ENCODE data around the gene GGTA1. TPM values are rescaled to one million over a fixed set of nuclear protein-coding genes. Genes with fewer than 3 reads are reported as not detected.

Gene GGTA1
- polyA plus RNA-seq, 1 of the 3 experiments (the other 2 are of a cell fraction): 0.03 TPM

DNA sequence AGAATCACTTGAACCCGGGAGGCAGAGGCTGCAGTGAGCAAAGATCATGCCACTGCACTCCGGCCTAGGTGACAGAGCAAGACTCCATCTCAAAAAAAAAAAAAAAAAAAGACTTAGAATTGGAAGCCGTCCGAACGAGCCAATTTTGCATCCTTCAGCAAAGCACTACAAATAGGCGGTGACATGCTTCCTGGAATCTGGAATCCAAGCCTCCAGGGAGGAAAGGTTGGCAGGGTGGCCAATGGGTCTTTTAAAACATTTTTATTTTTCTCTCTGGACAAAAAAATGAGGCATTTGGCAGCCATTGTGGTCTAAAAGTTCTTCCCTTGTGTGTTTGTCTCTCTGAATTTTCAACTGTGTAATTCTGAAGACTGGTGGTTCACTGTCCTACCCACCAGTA, 26.4 kb downstream of the GGTA1 start:
- no peak overlapping the region for H3K9ac ChIP-seq
- no peak overlapping the region for H3K27ac ChIP-seq (ENCODE audit: low read depth in 2 of 2, low read length in 1 of 2)
- 58% methylated on average over 6 of the region's 6 CpGs for WGBS (ENCODE audit: low lambda C conversion rate)
- H3K36me3 ChIP-seq (replicated peaks in 1 of 2; ENCODE audit: control insufficient read depth in 1 of 2, insufficient read depth in 2 of 2, low read length in 1 of 2): no peaks in the 10 kb centered on the region
- no peak overlapping the region for H2AFZ ChIP-seq (ENCODE audit: low read depth)
- CTCF ChIA-PET: interaction anchor here (0.8 kb wide), 1 partner anchor 10 kb away, joined by 3 read pairs; no protein-coding TSS in a partner anchor
- no peaks in the 10 kb centered on the region for H3K9me2 ChIP-seq
- peaks cover 0 to 5% of the 10 kb centered on the region in 2 experiments; a peak in 1 of 4 replicates for H3K4me1 ChIP-seq (ENCODE audit: control insufficient read depth in 1 of 2, insufficient read depth in 2 of 2, low read depth in 1 of 2, low read length in 1 of 2)
- DNase-seq: no peak
- POLR2A ChIA-PET: no interaction called here
- no peaks in the 10 kb centered on the region for H3F3A ChIP-seq (replicated peaks; ENCODE audit: insufficient read depth)
- no peak overlapping the region for H3K4me3 ChIP-seq (ENCODE audit: low read depth in 2 of 2, low read length in 1 of 2)
- peaks cover 22% of the 10 kb centered on the region for H3K27me3 ChIP-seq (ENCODE audit: insufficient read depth)
- H3K9me3 ChIP-seq: no peaks in the 10 kb centered on the region
- no peak overlapping the region for H3K4me2 ChIP-seq
- H4K20me1 ChIP-seq (ENCODE audit: insufficient read depth): no peaks in the 10 kb centered on the region
- TF ChIP-seq EP300 (IDR thresholded peaks at IDR 0.05; ENCODE audit: borderline replicate concordance in 1 of 2, low read depth in 1 of 2, low read length in 1 of 2): no peak
- TF ChIP-seq GATA2 (CRISPR knock-in tag; IDR thresholded peaks at IDR 0.05): no peak
- TF ChIP-seq TAF1 (IDR thresholded peaks at IDR 0.05; ENCODE audit: borderline replicate concordance, low read depth, low read length): no peak
- TF ChIP-seq, protein P1, sequence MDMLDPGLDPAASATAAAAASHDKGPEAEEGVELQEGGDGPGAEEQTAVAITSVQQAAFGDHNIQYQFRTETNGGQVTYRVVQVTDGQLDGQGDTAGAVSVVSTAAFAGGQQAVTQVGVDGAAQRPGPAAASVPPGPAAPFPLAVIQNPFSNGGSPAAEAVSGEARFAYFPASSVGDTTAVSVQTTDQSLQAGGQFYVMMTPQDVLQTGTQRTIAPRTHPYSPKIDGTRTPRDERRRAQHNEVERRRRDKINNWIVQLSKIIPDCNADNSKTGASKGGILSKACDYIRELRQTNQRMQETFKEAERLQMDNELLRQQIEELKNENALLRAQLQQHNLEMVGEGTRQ (IDR thresholded peaks at IDR 0.05; ENCODE audit: borderline replicate concordance, low read depth, low read length): no peak
- TF ChIP-seq, protein P2, sequence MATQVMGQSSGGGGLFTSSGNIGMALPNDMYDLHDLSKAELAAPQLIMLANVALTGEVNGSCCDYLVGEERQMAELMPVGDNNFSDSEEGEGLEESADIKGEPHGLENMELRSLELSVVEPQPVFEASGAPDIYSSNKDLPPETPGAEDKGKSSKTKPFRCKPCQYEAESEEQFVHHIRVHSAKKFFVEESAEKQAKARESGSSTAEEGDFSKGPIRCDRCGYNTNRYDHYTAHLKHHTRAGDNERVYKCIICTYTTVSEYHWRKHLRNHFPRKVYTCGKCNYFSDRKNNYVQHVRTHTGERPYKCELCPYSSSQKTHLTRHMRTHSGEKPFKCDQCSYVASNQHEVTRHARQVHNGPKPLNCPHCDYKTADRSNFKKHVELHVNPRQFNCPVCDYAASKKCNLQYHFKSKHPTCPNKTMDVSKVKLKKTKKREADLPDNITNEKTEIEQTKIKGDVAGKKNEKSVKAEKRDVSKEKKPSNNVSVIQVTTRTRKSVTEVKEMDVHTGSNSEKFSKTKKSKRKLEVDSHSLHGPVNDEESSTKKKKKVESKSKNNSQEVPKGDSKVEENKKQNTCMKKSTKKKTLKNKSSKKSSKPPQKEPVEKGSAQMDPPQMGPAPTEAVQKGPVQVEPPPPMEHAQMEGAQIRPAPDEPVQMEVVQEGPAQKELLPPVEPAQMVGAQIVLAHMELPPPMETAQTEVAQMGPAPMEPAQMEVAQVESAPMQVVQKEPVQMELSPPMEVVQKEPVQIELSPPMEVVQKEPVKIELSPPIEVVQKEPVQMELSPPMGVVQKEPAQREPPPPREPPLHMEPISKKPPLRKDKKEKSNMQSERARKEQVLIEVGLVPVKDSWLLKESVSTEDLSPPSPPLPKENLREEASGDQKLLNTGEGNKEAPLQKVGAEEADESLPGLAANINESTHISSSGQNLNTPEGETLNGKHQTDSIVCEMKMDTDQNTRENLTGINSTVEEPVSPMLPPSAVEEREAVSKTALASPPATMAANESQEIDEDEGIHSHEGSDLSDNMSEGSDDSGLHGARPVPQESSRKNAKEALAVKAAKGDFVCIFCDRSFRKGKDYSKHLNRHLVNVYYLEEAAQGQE (IDR thresholded peaks at IDR 0.05; ENCODE audit: low read depth, low read length): no peak
- no peak for TF ChIP-seq SMC3 (IDR thresholded peaks at IDR 0.05; ENCODE audit: low read depth, low read length)
- no peak for TF ChIP-seq SIN3A (IDR thresholded peaks at IDR 0.05; ENCODE audit: borderline replicate concordance, low read depth, low read length)
- H3K79me2 ChIP-seq (ENCODE audit: insufficient read depth): no peaks in the 10 kb centered on the region

GRCh38 chr9:121472446-121472845, 27.2 kb downstream of the GGTA1 start:
- no peaks in the 10 kb centered on the region for H3K9me3 ChIP-seq
- H3K9ac ChIP-seq: no peak overlapping the region
- POLR2A ChIA-PET: no interaction called here
- 50% methylated on average over 4 of the region's 5 CpGs for WGBS (ENCODE audit: low lambda C conversion rate)
- H3K27me3 ChIP-seq (ENCODE audit: insufficient read depth): peaks cover 22% of the 10 kb centered on the region
- H3K9me2 ChIP-seq: no peaks in the 10 kb centered on the region
- no peaks in the 10 kb centered on the region for H4K20me1 ChIP-seq (ENCODE audit: insufficient read depth)
- no peaks in the 10 kb centered on the region for H3K36me3 ChIP-seq (replicated peaks in 1 of 2; ENCODE audit: control insufficient read depth in 1 of 2, insufficient read depth in 2 of 2, low read length in 1 of 2)
- H3K4me2 ChIP-seq: no peak overlapping the region
- H3F3A ChIP-seq (replicated peaks; ENCODE audit: insufficient read depth): no peaks in the 10 kb centered on the region
- H3K79me2 ChIP-seq (ENCODE audit: insufficient read depth): no peaks in the 10 kb centered on the region
- no peak overlapping the region for H3K4me3 ChIP-seq (ENCODE audit: low read depth in 2 of 2, low read length in 1 of 2)
- H3K27ac ChIP-seq (ENCODE audit: low read depth in 2 of 2, low read length in 1 of 2): no peak overlapping the region
- H2AFZ ChIP-seq (ENCODE audit: low read depth): no peak overlapping the region
- peaks cover 0 to 5% of the 10 kb centered on the region in 2 experiments; a peak in 1 of 4 replicates for H3K4me1 ChIP-seq (ENCODE audit: control insufficient read depth in 1 of 2, insufficient read depth in 2 of 2, low read depth in 1 of 2, low read length in 1 of 2)
- CTCF ChIA-PET: no interaction called here
- DNase-seq: no peak
- TF ChIP-seq MXI1 (IDR thresholded peaks at IDR 0.05; ENCODE audit: low read depth, low read length): no peak
- TF ChIP-seq FOSL2 (IDR thresholded peaks at IDR 0.05; ENCODE audit: borderline replicate concordance, low read depth): no peak
- TF ChIP-seq MAX (IDR thresholded peaks at IDR 0.05; ENCODE audit: low read depth): no peak
- no peak for TF ChIP-seq GATA2 (CRISPR knock-in tag; IDR thresholded peaks at IDR 0.05)
- no peak for TF ChIP-seq GABPA (IDR thresholded peaks at IDR 0.05; ENCODE audit: low read depth)
- TF ChIP-seq NRF1 (IDR thresholded peaks at IDR 0.05; ENCODE audit: low read depth, low read length): no peak
- TF ChIP-seq TEAD4 (IDR thresholded peaks at IDR 0.05; ENCODE audit: borderline replicate concordance, insufficient read depth): no peak
- TF ChIP-seq TCF12 (IDR thresholded peaks at IDR 0.05): no peak
- TF ChIP-seq MEF2A (IDR thresholded peaks at IDR 0.05; ENCODE audit: borderline replicate concordance, low read depth): no peak
- TF ChIP-seq, protein P2 (IDR thresholded peaks at IDR 0.05; ENCODE audit: low read depth, low read length): no peak
- no peak for TF ChIP-seq JUND (IDR thresholded peaks at IDR 0.05)
- TF ChIP-seq ELF1 (IDR thresholded peaks at IDR 0.05): no peak
- TF ChIP-seq, protein P3, sequence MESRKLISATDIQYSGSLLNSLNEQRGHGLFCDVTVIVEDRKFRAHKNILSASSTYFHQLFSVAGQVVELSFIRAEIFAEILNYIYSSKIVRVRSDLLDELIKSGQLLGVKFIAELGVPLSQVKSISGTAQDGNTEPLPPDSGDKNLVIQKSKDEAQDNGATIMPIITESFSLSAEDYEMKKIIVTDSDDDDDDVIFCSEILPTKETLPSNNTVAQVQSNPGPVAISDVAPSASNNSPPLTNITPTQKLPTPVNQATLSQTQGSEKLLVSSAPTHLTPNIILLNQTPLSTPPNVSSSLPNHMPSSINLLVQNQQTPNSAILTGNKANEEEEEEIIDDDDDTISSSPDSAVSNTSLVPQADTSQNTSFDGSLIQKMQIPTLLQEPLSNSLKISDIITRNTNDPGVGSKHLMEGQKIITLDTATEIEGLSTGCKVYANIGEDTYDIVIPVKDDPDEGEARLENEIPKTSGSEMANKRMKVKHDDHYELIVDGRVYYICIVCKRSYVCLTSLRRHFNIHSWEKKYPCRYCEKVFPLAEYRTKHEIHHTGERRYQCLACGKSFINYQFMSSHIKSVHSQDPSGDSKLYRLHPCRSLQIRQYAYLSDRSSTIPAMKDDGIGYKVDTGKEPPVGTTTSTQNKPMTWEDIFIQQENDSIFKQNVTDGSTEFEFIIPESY (IDR thresholded peaks at IDR 0.05; ENCODE audit: borderline replicate concordance, low read depth): no peak

Data from SK-N-SH (cell line).